OCI-LY7 (cell line): ENCODE results near the gene HCRTR1. TPM values are rescaled to one million over a fixed set of nuclear protein-coding genes. Genes with fewer than 3 reads are reported as not detected.

Experiments
- BruUV-seq: library from RNA; stranded (reverse); fragments of 400-500 nt; replicated peaks from 2 replicates; lab custom pipeline; 2021; lab: Mats Ljungman, UMichigan
- CTCF ChIA-PET: fragments of 300-600 bp; sonication (Branson Sonifier 250); formaldehyde crosslinking; loops from one replicate; lab custom pipeline; 2022; ENCODE audit warnings: antibody characterized with exemption; ENCODE audit not compliant: unreplicated experiment; lab: Charles Lee
- POLR2A ChIA-PET: fragments of 300-600 bp; sonication (Branson Sonifier 250); formaldehyde crosslinking; loops from one replicate; lab custom pipeline; 2022; ENCODE audit warnings: antibody characterized with exemption; lab: Charles Lee
- DNase-seq: peaks from one replicate; pipeline ENCODE4 v3.0.0-alpha.2; 2015; ENCODE audit warnings: low spot score
- H2AFZ ChIP-seq: fragments of 200-600 bp; sonication (generic), shearing (Covaris generic); 2 replicates; pipeline ENCODE4 v1.6.1; 2014; ENCODE audit warnings: mild to moderate bottlenecking, antibody characterized with exemption, low read length, moderate library complexity
- H3K27ac ChIP-seq: fragments of 200-600 bp; sonication (generic); 2 replicates; pipeline ENCODE4 v1.5.1; 2014; ENCODE audit warnings: mixed run types, low read depth, mild to moderate bottlenecking, moderate library complexity, low read length, inconsistent platforms; ENCODE audit not compliant: poor library complexity, severe bottlenecking
- H3K36me3 ChIP-seq: fragments of 200-600 bp; sonication (generic); 2 replicates; pipeline ENCODE4 v1.6.1; 2014; ENCODE audit warnings: mild to moderate bottlenecking, antibody characterized with exemption, low read length, moderate library complexity, mixed read lengths; ENCODE audit not compliant: insufficient read depth
- H3K4me1 ChIP-seq: fragments of 200-600 bp; sonication (generic); 2 replicates; pipeline ENCODE4 v1.5.1; 2014; ENCODE audit warnings: mild to moderate bottlenecking, low read length; ENCODE audit not compliant: insufficient read depth, poor library complexity, severe bottlenecking
- H3K4me2 ChIP-seq: fragments of 200-600 bp; sonication (generic); 2 replicates; pipeline ENCODE4 v1.6.1; 2014; ENCODE audit warnings: mild to moderate bottlenecking, low read length
- H3K4me3 ChIP-seq: fragments of 200-600 bp; sonication (generic); 2 replicates; pipeline ENCODE4 v1.5.1; 2014; ENCODE audit warnings: mild to moderate bottlenecking, low read depth, low read length; ENCODE audit not compliant: poor library complexity, severe bottlenecking
- H3K79me2 ChIP-seq: fragments of 200-600 bp; sonication (generic); 2 replicates; pipeline ENCODE4 v1.6.1; 2016; ENCODE audit warnings: low read depth, mild to moderate bottlenecking, low read length, moderate library complexity, mixed read lengths; ENCODE audit not compliant: insufficient read depth
- H3K9me2 ChIP-seq: fragments of 200-600 bp; sonication (generic); 2 replicates; pipeline ENCODE4 v1.6.1; 2016; ENCODE audit warnings: mild to moderate bottlenecking, low read length, mixed read lengths; ENCODE audit not compliant: insufficient read depth
- H3K9me3 ChIP-seq: fragments of 200-600 bp; sonication (generic); 2 replicates; pipeline ENCODE4 v1.6.1; 2014; ENCODE audit warnings: mild to moderate bottlenecking, mixed run types, low read length, mixed read lengths
- H4K20me1 ChIP-seq: fragments of 200-600 bp; sonication (generic); 2 replicates; pipeline ENCODE4 v1.6.1; 2014; ENCODE audit warnings: mild to moderate bottlenecking, antibody characterized with exemption, low read length, moderate library complexity, mixed read lengths; ENCODE audit not compliant: insufficient read depth
- EZH2phosphoT487 ChIP-seq: fragments of 200-600 bp; sonication (generic); IDR thresholded peaks from 2 replicates; pipeline ENCODE4 v1.6.1; 2018; ENCODE audit warnings: low read depth, borderline replicate concordance, mild to moderate bottlenecking, mixed run types, antibody characterized with exemption, low read length, moderate library complexity, mixed read lengths
- intact Hi-C: fragments of 100-400 bp; cut with micrococcal nuclease; formaldehyde crosslinking; loops from one replicate; pipeline ENCODE4 v1.10.0; 2022; ENCODE audit not compliant: unreplicated experiment
- total RNA-seq, 2 experiments: library from RNA; depleted of rRNA in 1 of 2; stranded (reverse); fragments of >200 nt in 1 of 2; shearing (Covaris generic) in 1 of 2; gene quantifications; 2 replicates each; pipeline ENCODE4 v1.2.3, GENCODE V29; 2014 to 2022
- TF ChIP-seq, protein P1 (sequence below): fragments of 200-600 bp; sonication (generic); conservative IDR thresholded peaks from 2 replicates; pipeline ENCODE4 v1.5.1; 2014; ENCODE audit warnings: mild to moderate bottlenecking, antibody characterized with exemption, low read length, moderate library complexity, mixed read lengths

HCRTR1 gene
- total RNA-seq, 2 experiments from 2014 or later, result not detected

DNA sequence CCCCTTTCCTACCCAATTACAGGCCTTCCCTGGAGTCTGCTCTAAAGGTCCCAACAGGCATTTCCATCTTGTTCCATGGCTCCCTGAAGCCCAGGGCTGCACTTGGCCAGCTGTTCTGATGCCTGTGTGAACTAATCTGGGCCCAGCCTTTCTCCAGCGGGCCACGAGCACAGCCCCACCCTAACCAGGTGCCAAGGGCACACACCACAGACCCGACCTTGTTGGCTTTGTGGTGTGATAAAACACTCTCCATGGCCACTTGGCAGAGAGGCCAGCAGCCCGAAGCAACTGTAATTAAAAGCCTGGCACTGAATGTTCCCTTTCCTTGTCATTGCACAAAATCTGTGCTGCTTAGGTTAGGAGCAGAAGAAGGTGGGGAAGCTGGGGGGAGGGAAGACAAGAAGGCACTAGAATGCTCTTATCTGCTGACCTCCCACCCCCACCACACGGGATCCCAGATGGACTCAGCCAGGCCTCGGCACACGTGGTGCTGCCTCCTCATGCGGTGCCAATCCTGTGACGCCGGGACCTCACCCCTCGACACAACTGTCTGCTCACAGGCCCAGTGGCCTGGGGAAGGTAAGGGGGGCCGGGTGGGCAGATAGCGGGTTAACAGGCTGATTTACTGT lies 9.9 kb downstream of the HCRTR1 start:
- no TSS peak for BruUV-seq
- Histone ChIP-seq H3K4me1 (no peaks in the 10 kb centered on the region), H3K9me3 (no peaks in the 10 kb centered on the region), H3K79me2 (no peaks in the 10 kb centered on the region), H3K27ac (no peak overlapping the region), H3K36me3 (peaks cover 49% of the 10 kb centered on the region), H3K4me3 (no peak overlapping the region), H3K4me2 (no peak overlapping the region), H2AFZ (no peak overlapping the region), H3K9me2 (no peaks in the 10 kb centered on the region), H4K20me1 (no peaks in the 10 kb centered on the region)
- intact Hi-C loops, result no loop called here
- TF ChIP-seq EZH2phosphoT487, result no peak
- TF ChIP-seq, protein P1, sequence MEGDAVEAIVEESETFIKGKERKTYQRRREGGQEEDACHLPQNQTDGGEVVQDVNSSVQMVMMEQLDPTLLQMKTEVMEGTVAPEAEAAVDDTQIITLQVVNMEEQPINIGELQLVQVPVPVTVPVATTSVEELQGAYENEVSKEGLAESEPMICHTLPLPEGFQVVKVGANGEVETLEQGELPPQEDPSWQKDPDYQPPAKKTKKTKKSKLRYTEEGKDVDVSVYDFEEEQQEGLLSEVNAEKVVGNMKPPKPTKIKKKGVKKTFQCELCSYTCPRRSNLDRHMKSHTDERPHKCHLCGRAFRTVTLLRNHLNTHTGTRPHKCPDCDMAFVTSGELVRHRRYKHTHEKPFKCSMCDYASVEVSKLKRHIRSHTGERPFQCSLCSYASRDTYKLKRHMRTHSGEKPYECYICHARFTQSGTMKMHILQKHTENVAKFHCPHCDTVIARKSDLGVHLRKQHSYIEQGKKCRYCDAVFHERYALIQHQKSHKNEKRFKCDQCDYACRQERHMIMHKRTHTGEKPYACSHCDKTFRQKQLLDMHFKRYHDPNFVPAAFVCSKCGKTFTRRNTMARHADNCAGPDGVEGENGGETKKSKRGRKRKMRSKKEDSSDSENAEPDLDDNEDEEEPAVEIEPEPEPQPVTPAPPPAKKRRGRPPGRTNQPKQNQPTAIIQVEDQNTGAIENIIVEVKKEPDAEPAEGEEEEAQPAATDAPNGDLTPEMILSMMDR, result no peak
- ChIA-PET CTCF (no interaction called here), POLR2A (no interaction called here)
- no peak for DNase-seq

DNA sequence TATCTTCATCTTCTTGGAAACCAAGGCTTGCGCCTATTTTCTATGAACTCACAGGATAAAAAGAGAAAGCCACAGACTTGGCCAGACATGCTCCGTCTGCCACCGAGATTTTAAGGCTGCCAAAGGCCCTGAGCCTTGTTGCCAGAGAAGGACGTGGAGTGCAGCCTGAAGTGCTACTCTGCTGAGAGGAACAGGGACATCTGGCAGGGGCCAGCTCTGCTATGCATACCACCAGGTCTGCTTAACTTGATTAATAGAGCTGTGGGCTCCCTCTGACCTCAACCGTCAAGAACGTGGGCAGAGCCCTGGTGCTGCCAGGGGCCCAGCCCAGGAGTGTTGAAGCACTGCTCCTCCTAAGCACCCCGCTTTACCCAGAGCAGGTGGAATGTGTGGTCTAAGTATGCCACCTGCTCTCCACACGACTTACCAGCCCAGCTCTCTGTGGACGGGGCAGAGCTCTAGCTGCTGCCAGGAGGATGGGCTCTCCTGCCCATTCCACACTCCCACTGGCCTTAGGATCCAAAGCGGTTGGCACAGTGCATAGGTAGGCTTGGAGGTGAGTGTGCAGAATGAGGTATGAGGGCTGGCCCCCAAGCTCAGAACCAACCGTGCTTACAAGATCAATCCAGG lies 10.6 kb downstream of the HCRTR1 start:
- H3K4me3 ChIP-seq, result no peak overlapping the region
- intact Hi-C loops, result no loop called here
- DNase-seq, result no peak
- no peaks in the 10 kb centered on the region for H4K20me1 ChIP-seq
- ChIA-PET CTCF (no interaction called here), POLR2A (no interaction called here)
- H2AFZ ChIP-seq, result no peak overlapping the region
- no peaks in the 10 kb centered on the region for H3K9me3 ChIP-seq
- no peak overlapping the region for H3K4me2 ChIP-seq
- H3K4me1 ChIP-seq, result no peaks in the 10 kb centered on the region
- H3K27ac ChIP-seq, result no peak overlapping the region
- H3K36me3 ChIP-seq, result peaks cover 55% of the 10 kb centered on the region
- BruUV-seq, result no TSS peak
- no peaks in the 10 kb centered on the region for H3K9me2 ChIP-seq
- H3K79me2 ChIP-seq, result no peaks in the 10 kb centered on the region
- TF ChIP-seq, protein P1, result no peak
- TF ChIP-seq EZH2phosphoT487, result no peak

DNA sequence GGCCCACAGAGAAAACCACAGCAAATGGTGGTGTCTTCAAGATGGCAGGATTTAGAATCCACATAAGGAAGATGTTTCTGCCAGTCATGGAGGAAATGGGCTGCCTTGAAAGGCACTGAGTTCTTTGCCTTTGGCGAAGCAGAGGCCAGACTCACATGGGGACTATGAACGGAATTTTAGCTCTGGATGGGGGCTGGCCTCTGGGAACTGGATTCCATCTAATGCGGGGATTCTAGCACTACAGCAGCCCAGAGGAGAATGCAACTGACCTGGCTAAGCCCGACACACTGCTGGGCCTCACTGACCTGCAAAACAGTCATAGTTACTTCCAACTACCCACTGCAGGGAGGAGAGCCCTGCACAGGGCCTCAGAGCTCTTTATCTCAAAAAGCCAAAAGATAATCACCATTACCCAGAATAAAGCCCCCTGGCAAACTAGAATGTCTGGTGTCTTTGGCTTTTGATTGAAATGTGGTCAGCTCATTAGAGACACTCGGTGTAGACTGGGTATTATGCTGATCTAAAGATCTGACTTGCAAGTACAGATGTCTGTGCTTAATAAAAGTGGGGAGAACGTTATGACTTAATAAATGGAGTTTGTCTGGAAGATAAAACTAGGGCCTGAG lies 11.6 kb downstream of the HCRTR1 start:
- Histone ChIP-seq H4K20me1 (no peaks in the 10 kb centered on the region), H3K36me3 (peaks cover 60% of the 10 kb centered on the region), H3K9me2 (no peaks in the 10 kb centered on the region), H2AFZ (no peak overlapping the region), H3K79me2 (no peaks in the 10 kb centered on the region), H3K27ac (no peak overlapping the region), H3K4me3 (no peak overlapping the region), H3K9me3 (no peaks in the 10 kb centered on the region), H3K4me1 (no peaks in the 10 kb centered on the region), H3K4me2 (no peak overlapping the region)
- CTCF ChIA-PET, result no interaction called here
- no peak for DNase-seq
- no TSS peak for BruUV-seq
- POLR2A ChIA-PET, result no interaction called here
- TF ChIP-seq, protein P1, result no peak
- no peak for TF ChIP-seq EZH2phosphoT487
- intact Hi-C loops, result no loop called here
